AG04450 (cell line): Measurements from ENCODE around the gene GMNN. TPM values are rescaled to one million over a fixed set of nuclear protein-coding genes. Genes with fewer than 3 reads are reported as not detected.

Experiments
- CTCF ChIA-PET: fragments of 300-600, 350-600 bp; formaldehyde crosslinking; extraction: SDS; loops from one replicate; lab custom pipeline; 2022; ENCODE audit warnings: antibody characterized with exemption, inconsistent platforms; lab: Charles Lee
- POLR2A ChIA-PET: fragments of 350-600 bp; formaldehyde crosslinking; extraction: SDS; loops from one replicate; lab custom pipeline; 2021; ENCODE audit warnings: antibody characterized with exemption, inconsistent platforms; lab: Yijun Ruan, JAX
- DNase-seq: peaks from one replicate; pipeline ENCODE4 v3.0.0-alpha.2; 2011; ENCODE audit warnings: low read depth, low spot score
- H3K27ac ChIP-seq: one replicate; pipeline ENCODE4 v1.5.1; 2012; ENCODE audit warnings: low read depth, low read length, control low read depth
- H3K27me3 ChIP-seq: one replicate; pipeline ENCODE4 v1.6.0; 2012; ENCODE audit warnings: low read length; ENCODE audit not compliant: control insufficient read depth, insufficient read depth
- H3K4me3 ChIP-seq: 2 replicates; pipeline ENCODE4 v1.5.1; 2011; ENCODE audit warnings: mild to moderate bottlenecking, low read depth, low read length, control low read depth
- H3K9me3 ChIP-seq: 2 replicates; pipeline ENCODE4 v1.5.1; 2012; ENCODE audit warnings: low read length; ENCODE audit not compliant: control insufficient read depth, insufficient read depth
- polyA plus RNA-seq: library from polyadenylated mRNA; depleted of rRNA; stranded (reverse); fragments of >200 nt; gene quantifications from 2 replicates; pipeline ENCODE4 v1.2.3, GENCODE V29; 2011; rRNA removed
- TF ChIP-seq, protein P1 (sequence below): IDR thresholded peaks from 2 replicates; pipeline ENCODE4 v1.5.1; 2011; ENCODE audit warnings: low read depth, low read length, control low read depth, inconsistent platforms

GMNN gene
- polyA plus RNA-seq, 1 experiment, result 22.0 TPM

DNA sequence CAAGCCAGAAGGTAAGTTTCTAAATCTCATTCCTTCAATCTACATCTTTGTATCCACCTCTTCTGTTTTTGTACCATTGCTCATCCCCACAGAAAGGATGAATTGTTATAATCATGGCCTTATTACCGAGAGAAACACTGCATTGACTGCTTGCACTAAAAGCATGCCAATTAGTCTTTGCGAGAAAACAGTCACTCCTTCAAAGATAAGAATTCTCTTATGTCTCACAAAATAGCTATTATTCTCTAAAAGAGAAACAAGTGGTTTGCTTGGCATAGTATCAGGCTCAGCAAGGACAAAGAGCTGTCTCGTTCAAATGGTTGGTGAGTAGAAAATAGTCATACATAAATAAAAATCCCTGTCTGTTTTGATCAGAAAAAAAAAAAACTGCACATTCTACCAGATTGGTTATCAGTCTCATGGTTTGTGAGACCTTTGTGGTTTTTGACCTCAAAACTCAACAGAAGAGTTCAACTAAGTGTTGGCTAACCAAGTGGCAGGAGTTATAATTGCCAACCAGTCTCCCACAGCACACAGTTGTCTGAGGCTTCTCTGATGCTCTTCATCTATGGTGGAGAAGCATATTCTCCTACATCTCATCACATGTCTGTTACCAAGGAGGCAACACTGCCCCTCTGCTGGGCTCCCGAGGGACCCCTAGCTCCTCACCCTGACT lies 59.1 kb downstream of the GMNN start:
- Histone ChIP-seq H3K4me3 (no peak overlapping the region), H3K27ac (no peak overlapping the region), H3K9me3 (no peaks in the 10 kb centered on the region), H3K27me3 (no peaks in the 10 kb centered on the region)
- TF ChIP-seq, protein P1, sequence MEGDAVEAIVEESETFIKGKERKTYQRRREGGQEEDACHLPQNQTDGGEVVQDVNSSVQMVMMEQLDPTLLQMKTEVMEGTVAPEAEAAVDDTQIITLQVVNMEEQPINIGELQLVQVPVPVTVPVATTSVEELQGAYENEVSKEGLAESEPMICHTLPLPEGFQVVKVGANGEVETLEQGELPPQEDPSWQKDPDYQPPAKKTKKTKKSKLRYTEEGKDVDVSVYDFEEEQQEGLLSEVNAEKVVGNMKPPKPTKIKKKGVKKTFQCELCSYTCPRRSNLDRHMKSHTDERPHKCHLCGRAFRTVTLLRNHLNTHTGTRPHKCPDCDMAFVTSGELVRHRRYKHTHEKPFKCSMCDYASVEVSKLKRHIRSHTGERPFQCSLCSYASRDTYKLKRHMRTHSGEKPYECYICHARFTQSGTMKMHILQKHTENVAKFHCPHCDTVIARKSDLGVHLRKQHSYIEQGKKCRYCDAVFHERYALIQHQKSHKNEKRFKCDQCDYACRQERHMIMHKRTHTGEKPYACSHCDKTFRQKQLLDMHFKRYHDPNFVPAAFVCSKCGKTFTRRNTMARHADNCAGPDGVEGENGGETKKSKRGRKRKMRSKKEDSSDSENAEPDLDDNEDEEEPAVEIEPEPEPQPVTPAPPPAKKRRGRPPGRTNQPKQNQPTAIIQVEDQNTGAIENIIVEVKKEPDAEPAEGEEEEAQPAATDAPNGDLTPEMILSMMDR, result no peak
- ChIA-PET CTCF (interaction anchor here (4.0 kb wide), 1 partner anchor 237 kb away, joined by 15 read pairs; no protein-coding TSS in a partner anchor), POLR2A (interaction anchor here (0.5 kb wide), 1 partner anchor 135 kb away, joined by 5 read pairs; no protein-coding TSS in a partner anchor)
- DNase-seq, result no peak

Other genes starting within 250 kb of the GMNN start
- 0.01 TPM in 1 of 2 replicates, not detected in the other for gene KIAA0319, start 128.7 kb upstream of the GMNN start, polyA plus RNA-seq
- 36.3 and 46.6 TPM in 2 replicates for gene TDP2, start 108.0 kb upstream of the GMNN start, polyA plus RNA-seq
- gene ACOT13, start 107.9 kb upstream of the GMNN start, polyA plus RNA-seq, result 43.8 and 50.3 TPM in 2 replicates
- gene C6orf62, start 55.8 kb upstream of the GMNN start, polyA plus RNA-seq, result 76.4 and 111 TPM in 2 replicates
- not detected in 2 replicates for gene ARMH2, start 24.0 kb downstream of the GMNN start, polyA plus RNA-seq
- gene RIPOR2, start 161.0 kb downstream of the GMNN start, polyA plus RNA-seq, result 7.3 TPM in 2 replicates